ENCODE data around the gene CACNA1E.

The CACNA1E gene

DNA sequence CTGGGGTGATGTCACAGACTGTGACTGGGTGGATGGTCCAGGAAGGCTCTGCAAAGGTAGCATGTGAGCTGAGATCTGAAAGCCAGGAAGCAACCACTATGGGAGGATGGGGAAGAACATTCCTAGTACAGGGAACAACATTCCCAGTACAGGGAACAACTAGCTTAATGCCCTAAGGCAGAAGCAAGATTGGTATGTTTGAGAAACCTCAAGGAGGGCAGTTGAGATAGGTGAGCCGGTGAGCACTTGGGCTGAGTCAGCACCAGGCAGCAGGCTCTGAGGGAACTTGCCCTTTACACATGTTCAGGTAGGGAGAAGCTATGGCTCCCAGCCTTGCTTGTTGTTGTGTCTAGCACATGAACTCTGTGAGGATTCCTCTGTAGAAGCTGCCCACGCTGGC lies 24.2 kb upstream of the CACNA1E start:
- no peak for DNase-seq (ENCODE audit: low read depth)
- no peak overlapping the region for H3K4me3 ChIP-seq (ENCODE audit: low read length)
- TF ChIP-seq, protein P1, sequence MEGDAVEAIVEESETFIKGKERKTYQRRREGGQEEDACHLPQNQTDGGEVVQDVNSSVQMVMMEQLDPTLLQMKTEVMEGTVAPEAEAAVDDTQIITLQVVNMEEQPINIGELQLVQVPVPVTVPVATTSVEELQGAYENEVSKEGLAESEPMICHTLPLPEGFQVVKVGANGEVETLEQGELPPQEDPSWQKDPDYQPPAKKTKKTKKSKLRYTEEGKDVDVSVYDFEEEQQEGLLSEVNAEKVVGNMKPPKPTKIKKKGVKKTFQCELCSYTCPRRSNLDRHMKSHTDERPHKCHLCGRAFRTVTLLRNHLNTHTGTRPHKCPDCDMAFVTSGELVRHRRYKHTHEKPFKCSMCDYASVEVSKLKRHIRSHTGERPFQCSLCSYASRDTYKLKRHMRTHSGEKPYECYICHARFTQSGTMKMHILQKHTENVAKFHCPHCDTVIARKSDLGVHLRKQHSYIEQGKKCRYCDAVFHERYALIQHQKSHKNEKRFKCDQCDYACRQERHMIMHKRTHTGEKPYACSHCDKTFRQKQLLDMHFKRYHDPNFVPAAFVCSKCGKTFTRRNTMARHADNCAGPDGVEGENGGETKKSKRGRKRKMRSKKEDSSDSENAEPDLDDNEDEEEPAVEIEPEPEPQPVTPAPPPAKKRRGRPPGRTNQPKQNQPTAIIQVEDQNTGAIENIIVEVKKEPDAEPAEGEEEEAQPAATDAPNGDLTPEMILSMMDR (conservative IDR thresholded peaks at IDR 0.05; ENCODE audit: low read depth, low read length): no peak

DNA sequence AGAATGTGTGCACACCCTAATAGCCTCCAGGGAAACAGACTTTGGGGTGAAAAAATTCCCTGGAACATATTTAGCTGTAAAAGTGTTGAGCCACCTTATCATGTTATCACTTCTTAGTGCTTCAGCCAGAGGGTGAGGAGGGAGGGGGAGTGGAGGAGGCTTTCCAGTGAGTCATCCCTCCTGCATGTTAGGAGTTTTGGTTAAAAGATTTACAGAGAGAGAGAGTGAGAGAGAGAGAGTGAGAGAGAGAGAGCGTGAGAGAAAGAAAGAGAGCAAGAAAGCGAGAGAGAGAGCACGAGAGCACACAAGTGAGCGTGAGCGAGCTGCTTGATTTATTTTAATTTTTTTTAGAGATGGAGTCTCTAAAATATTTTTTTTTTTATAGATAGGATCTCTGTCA lies 13.5 kb upstream of the CACNA1E start:
- TF ChIP-seq, protein P1 (conservative IDR thresholded peaks at IDR 0.05; ENCODE audit: low read depth, low read length): no peak
- H3K4me3 ChIP-seq (ENCODE audit: low read length): no peak overlapping the region
- peak; percentile 62 for DNase-seq (ENCODE audit: low read depth)

DNA sequence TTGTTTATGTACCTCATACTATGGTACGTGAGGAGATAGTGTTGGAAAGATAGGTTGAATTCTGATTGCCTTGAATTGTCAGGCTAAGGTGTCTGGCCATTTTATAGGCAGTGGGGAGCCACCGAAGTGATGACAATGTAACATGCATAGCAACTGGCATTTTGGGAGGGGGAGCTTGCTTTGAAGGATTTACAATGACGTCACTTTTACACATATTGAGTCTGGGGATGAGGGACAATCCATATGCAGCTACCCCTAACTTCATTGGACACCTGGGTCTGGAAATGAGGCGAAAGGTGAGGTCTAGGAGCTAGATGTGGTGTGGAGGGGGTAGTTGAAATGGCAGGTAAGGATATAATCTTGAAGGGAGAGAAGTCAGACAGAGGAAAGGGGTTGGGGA lies 7.7 kb upstream of the CACNA1E start:
- TF ChIP-seq, protein P1 (conservative IDR thresholded peaks at IDR 0.05; ENCODE audit: low read depth, low read length): no peak
- no peak for DNase-seq (ENCODE audit: low read depth)
- no peak overlapping the region for H3K4me3 ChIP-seq (ENCODE audit: low read length)

DNA sequence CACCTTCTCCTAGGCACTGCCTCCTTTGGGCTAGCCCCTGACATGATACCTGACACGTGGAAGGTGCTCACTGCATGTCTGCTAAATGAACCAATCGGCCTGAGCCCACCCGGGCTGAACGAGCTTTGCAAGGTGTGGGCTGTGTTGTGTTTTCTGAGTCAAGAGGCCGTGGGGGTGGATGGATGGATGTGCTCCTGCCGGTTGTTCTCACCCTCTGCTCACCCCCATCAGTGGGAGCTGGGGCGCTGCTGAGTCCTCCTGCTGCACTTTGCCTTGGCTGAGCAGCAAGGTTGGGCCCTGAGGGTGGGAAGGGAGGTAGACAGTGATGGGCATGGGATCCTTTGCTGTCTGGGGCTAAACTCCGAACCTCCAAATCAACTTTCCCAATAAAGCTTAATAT lies 6.7 kb upstream of the CACNA1E start:
- TF ChIP-seq, protein P1 (conservative IDR thresholded peaks at IDR 0.05; ENCODE audit: low read depth, low read length): no peak
- no peak overlapping the region for H3K4me3 ChIP-seq (ENCODE audit: low read length)
- DNase-seq (ENCODE audit: low read depth): no peak

DNA sequence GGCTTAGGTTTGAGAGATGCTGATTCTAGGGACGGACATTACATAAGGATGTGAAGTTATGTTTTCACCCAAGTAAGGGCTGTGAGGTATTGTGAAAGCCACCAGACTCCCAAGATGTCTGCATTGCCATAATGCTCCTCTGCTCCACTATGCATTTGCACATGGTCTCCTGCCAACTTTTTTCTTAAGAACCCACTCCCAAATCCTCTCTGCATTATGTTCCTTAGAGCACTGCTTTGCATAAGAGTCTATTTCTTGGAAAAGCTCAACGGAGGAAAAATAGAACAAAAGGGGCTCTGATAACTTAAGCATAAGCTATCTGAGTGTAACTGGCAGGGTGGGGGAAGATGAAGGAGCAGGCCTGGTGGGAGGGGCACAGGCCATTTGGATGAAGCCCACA lies 5.0 kb upstream of the CACNA1E start:
- H3K4me3 ChIP-seq (ENCODE audit: low read length): no peak overlapping the region
- TF ChIP-seq, protein P1 (conservative IDR thresholded peaks at IDR 0.05; ENCODE audit: low read depth, low read length): no peak
- no peak for DNase-seq (ENCODE audit: low read depth)

DNA sequence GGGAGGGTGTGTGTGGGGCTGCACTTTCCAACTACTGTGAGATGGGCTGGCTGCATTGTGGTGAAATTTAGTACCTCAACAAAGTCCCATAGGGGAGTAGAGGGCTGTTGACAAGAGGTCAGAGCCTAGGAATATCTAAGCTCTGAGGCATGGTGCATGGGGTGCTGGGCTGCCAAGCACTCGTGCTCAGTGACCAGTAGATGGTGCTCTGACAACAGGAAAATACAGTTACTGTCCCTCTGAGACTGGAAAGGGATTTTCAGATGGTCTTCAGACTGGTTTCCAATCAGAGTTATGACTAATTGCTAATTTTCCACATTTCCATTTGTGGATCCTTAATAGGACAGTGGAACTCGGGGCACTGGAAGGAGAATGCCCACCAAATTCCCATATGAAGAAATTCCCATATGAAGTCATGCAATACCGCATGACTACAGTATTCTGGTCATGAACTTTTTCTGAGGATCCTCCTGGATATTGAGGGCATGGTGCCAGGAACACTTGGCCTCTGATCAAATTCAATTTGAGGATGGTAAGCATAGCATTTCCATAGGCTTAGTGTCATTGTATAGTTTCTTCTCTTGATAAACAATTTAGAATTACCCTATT lies 4.1 kb upstream of the CACNA1E start:
- DNase-seq (ENCODE audit: low read depth): no peak
- no peak overlapping the region for H3K4me3 ChIP-seq (ENCODE audit: low read length)
- TF ChIP-seq, protein P1 (conservative IDR thresholded peaks at IDR 0.05; ENCODE audit: low read depth, low read length): peak; percentile 86

DNA sequence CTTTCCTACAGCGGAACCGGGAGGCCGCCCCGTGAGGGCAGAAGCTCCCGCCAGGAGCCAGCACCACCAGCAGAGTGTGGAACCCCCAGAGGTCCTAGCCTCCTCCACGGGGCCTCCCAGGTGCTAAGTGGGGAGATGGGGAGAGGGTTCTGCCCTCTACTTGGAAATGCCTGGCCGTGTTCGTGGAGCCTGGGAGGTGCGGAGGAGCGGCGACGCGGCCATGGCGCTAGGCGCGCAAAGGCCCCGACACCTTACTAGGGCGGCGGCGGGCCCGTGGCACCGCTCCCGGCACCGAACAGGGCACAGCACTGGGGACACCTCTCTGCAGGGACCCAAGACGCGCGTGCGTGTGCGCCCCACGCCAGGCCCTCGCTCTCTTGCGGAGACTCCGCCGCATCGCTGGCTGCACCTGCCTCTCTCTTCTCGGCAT lies 1.3 kb upstream of the CACNA1E start:
- DNase-seq (ENCODE audit: low read depth): no peak
- no peak overlapping the region for H3K4me3 ChIP-seq (ENCODE audit: low read length)
- TF ChIP-seq, protein P1 (conservative IDR thresholded peaks at IDR 0.05; ENCODE audit: low read depth, low read length): no peak

All from retinal pigment epithelial cell (primary cell).